GM19467 (cell line): ENCODE measurements around the gene VSIG4.
A peak's percentile ranks its signal among the peaks of the same experiment; 100 is the strongest.

ENCODE experiments used
- ATAC-seq: cut with Tn5 transposase; IDR thresholded peaks from one replicate; pipeline ENCODE4 v1.9.1; 2021; ENCODE audit warnings: mild to moderate bottlenecking, moderate library complexity; ENCODE audit not compliant: unreplicated experiment

The VSIG4 gene

GRCh38 chrX:66009231-66009845, 30.5 kb downstream of the VSIG4 start:
- no peak for ATAC-seq

GRCh38 chrX:66008328-66008970, 31.4 kb downstream of the VSIG4 start:
- no peak for ATAC-seq

- ATAC-seq, result no peak
These were observed 32.0 kb downstream of the VSIG4 start for GRCh38 chrX:66007851-66008250.

GRCh38 chrX:66005830-66006449, 33.9 kb downstream of the VSIG4 start:
- ATAC-seq, result no peak

GRCh38 chrX:66004928-66005829, 34.7 kb downstream of the VSIG4 start:
- no peak for ATAC-seq

- ATAC-seq, result peak; percentile 46
These were observed 36.8 kb downstream of the VSIG4 start for GRCh38 chrX:66002824-66003680.

GRCh38 chrX:66001596-66001995, 38.3 kb downstream of the VSIG4 start:
- ATAC-seq, result no peak

- ATAC-seq, result no peak
These were observed 39.1 kb downstream of the VSIG4 start for GRCh38 chrX:66000628-66001272.

- no peak for ATAC-seq
These were observed 39.7 kb downstream of the VSIG4 start for GRCh38 chrX:66000178-66000577.

- ATAC-seq, result no peak
These were observed 40.2 kb downstream of the VSIG4 start for GRCh38 chrX:65999563-66000148.

GRCh38 chrX:65999029-65999562, 40.8 kb downstream of the VSIG4 start:
- no peak for ATAC-seq

- ATAC-seq, result no peak
These were observed 41.7 kb downstream of the VSIG4 start for GRCh38 chrX:65997978-65998717.

GRCh38 chrX:65994519-65995506, 45.1 kb downstream of the VSIG4 start:
- ATAC-seq, result no peak

GRCh38 chrX:65993915-65994460, 45.9 kb downstream of the VSIG4 start:
- no peak for ATAC-seq

GRCh38 chrX:65993332-65993731, 46.5 kb downstream of the VSIG4 start:
- no peak for ATAC-seq

- no peak for ATAC-seq
These were observed 49.2 kb downstream of the VSIG4 start for GRCh38 chrX:65990702-65991101.

GRCh38 chrX:65987811-65988210, 52.1 kb downstream of the VSIG4 start:
- ATAC-seq, result no peak
